ENCODE measurements around the gene TNNI2. TPM values are rescaled to one million over a fixed set of nuclear protein-coding genes. Genes with fewer than 3 reads are reported as not detected.

Gene TNNI2
- polyA plus RNA-seq, 1 donor (not counting 4 experiments of a cell fraction or from before 2014, with no cell fraction given), result 10.7 TPM

- DNase-seq (ENCODE audit: low read depth, low spot score) (no peak), FAIRE-seq (no peak)
- dilution Hi-C loops (cut with MboI; ENCODE audit: extremely low pct_ligation_motif_present, low sequenced_read_pairs), result no loop called here
- Histone ChIP-seq H4K20me1 (ENCODE audit: control insufficient read depth, extremely low read depth, insufficient read depth, low read length) (no peaks in the 10 kb centered on the region), H3K9me1 (ENCODE audit: control insufficient read depth, extremely low read depth, insufficient read depth, low read length) (peaks cover 2% of the 10 kb centered on the region), H3K79me2 (ENCODE audit: control insufficient read depth, insufficient read depth, low read length) (no peaks in the 10 kb centered on the region), H3K27ac (ENCODE audit: control insufficient read depth, insufficient read depth, low read length) (no peak overlapping the region), H2AFZ (ENCODE audit: control insufficient read depth, low read length) (no peak overlapping the region), H3K4me2 (ENCODE audit: control insufficient read depth, extremely low read depth, insufficient read depth, low read depth, low read length) (no peak overlapping the region), H3K4me1 (ENCODE audit: control insufficient read depth, extremely low read depth, insufficient read depth, low read length) (peaks cover 54% of the 10 kb centered on the region), H3K27me3 (ENCODE audit: control insufficient read depth, extremely low read depth, insufficient read depth, low read length) (no peaks in the 10 kb centered on the region), H3K9me3 (ENCODE audit: control insufficient read depth, low read depth, low read length) (no peaks in the 10 kb centered on the region), H3K9ac (ENCODE audit: control insufficient read depth, extremely low read depth, insufficient read depth, low read length) (no peak overlapping the region), H3K36me3 (ENCODE audit: control insufficient read depth in 2 of 2, extremely low read depth in 1 of 2, insufficient read depth in 2 of 2, low read length in 2 of 2) (no peaks in the 10 kb centered on the region), H3K4me3 (ENCODE audit: control insufficient read depth in 2 of 3, extremely low read depth in 1 of 3, insufficient read depth in 2 of 3, low read depth in 1 of 3, low read length in 3 of 3) (no peak overlapping the region)
- TF ChIP-seq EZH2 (IDR thresholded peaks at IDR 0.05; ENCODE audit: low read length), result no peak
- TF ChIP-seq, protein P1, sequence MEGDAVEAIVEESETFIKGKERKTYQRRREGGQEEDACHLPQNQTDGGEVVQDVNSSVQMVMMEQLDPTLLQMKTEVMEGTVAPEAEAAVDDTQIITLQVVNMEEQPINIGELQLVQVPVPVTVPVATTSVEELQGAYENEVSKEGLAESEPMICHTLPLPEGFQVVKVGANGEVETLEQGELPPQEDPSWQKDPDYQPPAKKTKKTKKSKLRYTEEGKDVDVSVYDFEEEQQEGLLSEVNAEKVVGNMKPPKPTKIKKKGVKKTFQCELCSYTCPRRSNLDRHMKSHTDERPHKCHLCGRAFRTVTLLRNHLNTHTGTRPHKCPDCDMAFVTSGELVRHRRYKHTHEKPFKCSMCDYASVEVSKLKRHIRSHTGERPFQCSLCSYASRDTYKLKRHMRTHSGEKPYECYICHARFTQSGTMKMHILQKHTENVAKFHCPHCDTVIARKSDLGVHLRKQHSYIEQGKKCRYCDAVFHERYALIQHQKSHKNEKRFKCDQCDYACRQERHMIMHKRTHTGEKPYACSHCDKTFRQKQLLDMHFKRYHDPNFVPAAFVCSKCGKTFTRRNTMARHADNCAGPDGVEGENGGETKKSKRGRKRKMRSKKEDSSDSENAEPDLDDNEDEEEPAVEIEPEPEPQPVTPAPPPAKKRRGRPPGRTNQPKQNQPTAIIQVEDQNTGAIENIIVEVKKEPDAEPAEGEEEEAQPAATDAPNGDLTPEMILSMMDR (optimal IDR thresholded peaks at IDR 0.05 in 1 of 3, IDR thresholded peaks at IDR 0.05 in 1 of 3, conservative IDR thresholded peaks at IDR 0.05 in 1 of 3; ENCODE audit: extremely low read depth in 1 of 3, insufficient read depth in 2 of 3, low read length in 3 of 3), result peak in 2 of 3 experiments; percentile 17 to 64
Measured at GRCh38 chr11:1825039-1825740, 13.6 kb upstream of the TNNI2 start.

DNA sequence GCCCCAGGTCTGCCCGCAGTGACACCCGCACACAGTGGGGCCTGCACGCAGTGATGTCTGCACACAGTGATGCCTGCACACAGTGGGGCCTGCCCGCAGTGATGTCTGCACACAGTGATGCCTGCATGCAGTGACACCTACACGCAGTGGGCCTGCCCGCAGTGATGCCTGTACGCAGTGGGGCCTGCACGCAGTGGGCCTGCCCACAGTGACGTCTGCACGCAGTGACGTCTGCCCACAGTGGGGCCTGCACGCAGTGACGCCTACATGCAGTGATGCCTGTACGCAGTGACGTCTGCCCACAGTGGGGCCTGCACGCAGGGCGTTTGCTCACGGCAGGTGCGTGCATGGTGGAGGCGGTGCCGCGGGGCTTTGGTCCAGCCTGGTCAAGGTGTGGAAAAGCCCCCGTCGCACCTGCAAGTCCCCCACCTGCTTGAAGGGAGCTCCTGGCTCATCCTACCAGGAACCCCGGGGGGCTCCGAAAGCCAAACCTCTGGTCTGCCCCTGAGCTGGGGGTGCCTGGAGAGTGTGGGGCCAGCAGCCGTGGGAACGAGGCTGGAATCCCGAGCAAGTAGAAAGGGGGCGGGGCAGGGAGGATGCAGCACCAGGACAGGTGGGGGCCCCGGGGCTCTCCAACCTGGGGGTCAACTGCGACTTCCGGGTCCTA, 12.9 kb upstream of the TNNI2 start:
- no peak for TF ChIP-seq EZH2 (IDR thresholded peaks at IDR 0.05; ENCODE audit: low read length)
- TF ChIP-seq, protein P1 (optimal IDR thresholded peaks at IDR 0.05 in 1 of 3, IDR thresholded peaks at IDR 0.05 in 1 of 3, conservative IDR thresholded peaks at IDR 0.05 in 1 of 3; ENCODE audit: extremely low read depth in 1 of 3, insufficient read depth in 2 of 3, low read length in 3 of 3), result no peak
- Histone ChIP-seq H3K4me1 (ENCODE audit: control insufficient read depth, extremely low read depth, insufficient read depth, low read length) (peaks cover 54% of the 10 kb centered on the region), H3K36me3 (ENCODE audit: control insufficient read depth in 2 of 2, extremely low read depth in 1 of 2, insufficient read depth in 2 of 2, low read length in 2 of 2) (no peaks in the 10 kb centered on the region), H3K9me1 (ENCODE audit: control insufficient read depth, extremely low read depth, insufficient read depth, low read length) (peaks cover 2% of the 10 kb centered on the region), H3K27me3 (ENCODE audit: control insufficient read depth, extremely low read depth, insufficient read depth, low read length) (no peaks in the 10 kb centered on the region), H3K79me2 (ENCODE audit: control insufficient read depth, insufficient read depth, low read length) (no peaks in the 10 kb centered on the region), H3K9ac (ENCODE audit: control insufficient read depth, extremely low read depth, insufficient read depth, low read length) (no peak overlapping the region), H2AFZ (ENCODE audit: control insufficient read depth, low read length) (no peak overlapping the region), H3K4me2 (ENCODE audit: control insufficient read depth, extremely low read depth, insufficient read depth, low read depth, low read length) (no peak overlapping the region), H3K9me3 (ENCODE audit: control insufficient read depth, low read depth, low read length) (no peaks in the 10 kb centered on the region), H3K27ac (ENCODE audit: control insufficient read depth, insufficient read depth, low read length) (no peak overlapping the region), H4K20me1 (ENCODE audit: control insufficient read depth, extremely low read depth, insufficient read depth, low read length) (no peaks in the 10 kb centered on the region), H3K4me3 (ENCODE audit: control insufficient read depth in 2 of 3, extremely low read depth in 1 of 3, insufficient read depth in 2 of 3, low read depth in 1 of 3, low read length in 3 of 3) (no peak overlapping the region)
- FAIRE-seq, result no peak
- no peak for DNase-seq (ENCODE audit: low read depth, low spot score)
- dilution Hi-C loops (cut with MboI; ENCODE audit: extremely low pct_ligation_motif_present, low sequenced_read_pairs), result no loop called here
